Right atrium auricular region (tissue), 2 donors: ENCODE measurements around the gene ARHGEF28. TPM values are rescaled to one million over a fixed set of nuclear protein-coding genes. Genes with fewer than 3 reads are reported as not detected.

ENCODE experiments used
- DNase-seq: peaks from one replicate; pipeline ENCODE4 v3.0.0-alpha.2; 2019; ENCODE audit warnings: low spot score
- H3K27ac ChIP-seq, 2 donors: fragments of 200-600 bp; sonication (generic); 1 replicate in 1 of 2; 2 replicates in 1 of 2; pipeline ENCODE4 v1.5.1; 2016 to 2019
- H3K27me3 ChIP-seq, 2 donors: fragments of 200-600 bp; sonication (generic); one replicate each; pipeline versions ENCODE4 v1.5.1 to v1.6.0; 2017 to 2019
- H3K36me3 ChIP-seq: fragments of 200-600 bp; sonication (generic); one replicate; pipeline ENCODE4 v1.5.1; 2016
- H3K4me1 ChIP-seq, 2 donors: fragments of 200-600 bp; sonication (generic); one replicate each; pipeline versions ENCODE4 v1.5.1 to v1.6.0; 2017 to 2019
- H3K4me3 ChIP-seq, 2 donors: fragments of 200-600 bp; sonication (generic); 1 replicate in 1 of 2; 2 replicates in 1 of 2; pipeline ENCODE4 v1.5.1; 2017 to 2019; ENCODE audit warnings: mild to moderate bottlenecking in 1 of 2, moderate library complexity in 1 of 2
- H3K9me3 ChIP-seq, 2 donors: fragments of 200-600 bp; sonication (generic); one replicate each; pipeline ENCODE4 v1.5.1; 2019
- CTCF ChIP-seq, 2 donors: fragments of 200-600 bp; sonication (generic); IDR thresholded peaks; one replicate each; pipeline ENCODE4 v1.5.1; 2019; ENCODE audit warnings: antibody characterized with exemption in 2 of 2
- total RNA-seq, 2 donors: library from RNA; depleted of rRNA; stranded (reverse); fragments of >200 nt; gene quantifications; one replicate each; pipeline ENCODE4 v1.1.0, GENCODE V29; 2016

The ARHGEF28 gene
- total RNA-seq, 2 donors from 2014 or later = 1.0 to 2.9 TPM

- Histone ChIP-seq H3K27ac (no peak overlapping the region), H3K36me3 (no peaks in the 10 kb centered on the region)
Measured at GRCh38 chr5:73945505-73945904, 319.5 kb downstream of the ARHGEF28 start.

GRCh38 chr5:73946278-73946677, 320.3 kb downstream of the ARHGEF28 start:
- Histone ChIP-seq H3K36me3 (no peaks in the 10 kb centered on the region), H3K9me3 (peaks cover 0 to 13% of the 10 kb centered on the region in 2 donors), H3K27ac (no peak overlapping the region), H3K27me3 (no peaks in the 10 kb centered on the region), H3K4me1 (peaks cover 0 to 6% of the 10 kb centered on the region in 2 donors), H3K4me3 (no peak overlapping the region)
- no peak for TF ChIP-seq CTCF (IDR thresholded peaks at IDR 0.05)
- DNase-seq = no peak

More at GRCh38 chr5:73945505-73945904, 319.5 kb downstream of the ARHGEF28 start:
- Histone ChIP-seq H3K9me3 (peaks cover 0 to 13% of the 10 kb centered on the region in 2 donors), H3K27me3 (no peaks in the 10 kb centered on the region), H3K4me3 (no peak overlapping the region), H3K4me1 (peaks cover 0 to 6% of the 10 kb centered on the region in 2 donors)
- DNase-seq = no peak
- no peak for TF ChIP-seq CTCF (IDR thresholded peaks at IDR 0.05)

- TF ChIP-seq CTCF (IDR thresholded peaks at IDR 0.05) = no peak
- Histone ChIP-seq H3K4me1 (peaks cover 0 to 6% of the 10 kb centered on the region in 2 donors), H3K4me3 (no peak overlapping the region), H3K27me3 (no peaks in the 10 kb centered on the region), H3K36me3 (no peaks in the 10 kb centered on the region), H3K27ac (no peak overlapping the region), H3K9me3 (peaks cover 0 to 13% of the 10 kb centered on the region in 2 donors)
- no peak for DNase-seq
Measured at GRCh38 chr5:73946919-73947602, 321.1 kb downstream of the ARHGEF28 start.

- Histone ChIP-seq H3K9me3 (peaks cover 0 to 7% of the 10 kb centered on the region in 2 donors), H3K36me3 (no peaks in the 10 kb centered on the region), H3K27ac (no peak overlapping the region), H3K27me3 (no peaks in the 10 kb centered on the region), H3K4me3 (no peak overlapping the region), H3K4me1 (peaks cover 0 to 6% of the 10 kb centered on the region in 2 donors)
- TF ChIP-seq CTCF (IDR thresholded peaks at IDR 0.05) = no peak
- DNase-seq = no peak
Measured at GRCh38 chr5:73947906-73948640, 322.1 kb downstream of the ARHGEF28 start.

- peaks cover 0 to 6% of the 10 kb centered on the region in 2 donors for H3K4me1 ChIP-seq
- H3K36me3 ChIP-seq = no peaks in the 10 kb centered on the region
- no peaks in the 10 kb centered on the region for H3K27me3 ChIP-seq
- peaks cover 0 to 4% of the 10 kb centered on the region in 2 donors for H3K9me3 ChIP-seq
- TF ChIP-seq CTCF (IDR thresholded peaks at IDR 0.05) = no peak
- DNase-seq = no peak
- H3K27ac ChIP-seq = no peak overlapping the region
- H3K4me3 ChIP-seq = no peak overlapping the region
Measured at GRCh38 chr5:73948720-73949119, 322.7 kb downstream of the ARHGEF28 start.
